ENCODE results near the gene ADAMTSL2.

GRCh38 chr9:133528876-133529241 lies 5.6 kb upstream of the ADAMTSL2 start:
- TF ChIP-seq CTCF (IDR thresholded peaks at IDR 0.05; ENCODE audit: low read depth, low read length, poor library complexity, severe bottlenecking) (no peak), EZH2phosphoT487 (IDR thresholded peaks at IDR 0.05; ENCODE audit: borderline replicate concordance, low read length) (no peak)

All from DOHH2 (cell line).